Heart right ventricle (tissue), 16 donors: ENCODE measurements around the gene PCCB. TPM values are rescaled to one million over a fixed set of nuclear protein-coding genes. Genes with fewer than 3 reads are reported as not detected.
"Not testable (repeated sequence)": the region's sequence is repeated elsewhere in the genome, so short reads cannot be mapped to it uniquely, and the experiment has no call there.

ENCODE experiments used
- ATAC-seq, 8 donors: fragments of 200-7000 bp; cut with Tn5 transposase; one replicate each; pipeline ENCODE4 v1.9.1; 2020; ENCODE audit warnings: mild to moderate bottlenecking in 8 of 8, moderate library complexity in 8 of 8, moderate number of reproducible peaks in 1 of 8
- DNase-seq, 2 donors: peaks; one replicate each; pipeline ENCODE4 v3.0.0-alpha.2; 2020
- H3K27ac ChIP-seq, 10 donors: fragments of 200-600 bp; sonication (generic) in 2 of 10; one replicate each; pipeline versions ENCODE4 v1.5.0 to v1.8.0; 2020 to 2022; ENCODE audit warnings: mild to moderate bottlenecking in 3 of 10
- H3K27me3 ChIP-seq, 7 donors: fragments of 200-600 bp; one replicate each; pipeline ENCODE4 v1.8.0; 2021 to 2022; ENCODE audit warnings: mild to moderate bottlenecking in 2 of 7
- H3K36me3 ChIP-seq, 9 donors: fragments of 200-600 bp; sonication (generic) in 1 of 9; one replicate each; pipeline versions ENCODE4 v1.5.0 to v1.8.0; 2020 to 2022; ENCODE audit warnings: mild to moderate bottlenecking in 2 of 9
- H3K4me1 ChIP-seq, 9 donors: fragments of 200-600 bp; sonication (generic) in 1 of 9; one replicate each; pipeline versions ENCODE4 v1.5.0 to v1.8.0; 2020 to 2022; ENCODE audit warnings: mild to moderate bottlenecking in 4 of 9
- H3K4me3 ChIP-seq, 10 donors: fragments of 200-600 bp; sonication (generic) in 2 of 10; one replicate each; pipeline versions ENCODE4 v1.5.0 to v1.8.0; 2020 to 2022; ENCODE audit warnings: mild to moderate bottlenecking in 7 of 10, moderate library complexity in 2 of 10
- H3K9me3 ChIP-seq, 11 donors: fragments of 200-600 bp in 10 of 11; sonication (generic) in 2 of 11; one replicate each; pipeline versions ENCODE4 v1.5.0 to v1.8.0; 2013 to 2022; ENCODE audit warnings: mild to moderate bottlenecking in 2 of 11, control low read depth in 1 of 11, moderate library complexity in 1 of 11
- CTCF ChIP-seq, 9 donors: fragments of 200-600 bp; sonication (generic) in 2 of 9; IDR thresholded peaks; one replicate each; pipeline versions ENCODE4 v1.5.0 to v1.8.0; 2021 to 2022; ENCODE audit warnings: antibody characterized with exemption in 9 of 9, mild to moderate bottlenecking in 5 of 9, moderate library complexity in 1 of 9
- WGBS, 2 donors: extraction: QIAGEN DNeasy Blood & Tissue Kit; methylation state at CpG; one replicate each; pipeline ENCODE4 v1.1.7; 2013; ENCODE audit warnings: inconsistent platforms in 1 of 2; 5-methylcytosine and 5-hydroxymethylcytosine counted together
- intact Hi-C, 10 donors: fragments of 100-400 bp; cut with DNase I; formaldehyde crosslinking; loops; one replicate each; pipeline versions ENCODE4 v1.11.1 to v1.14.2; 2022
- polyA plus RNA-seq, 2 donors: library from polyadenylated mRNA; stranded (reverse); fragments of 200-250 nt; gene quantifications; one replicate each; pipeline ENCODE4 v1.2.3, GENCODE V29; 2013
- total RNA-seq, 10 donors: library from RNA; stranded (reverse); fragmentation: NEBNext Ultra II Directional in 3 of 10; extraction: Animal tissue kit (Norgen Biotek cat#: 25700) in 3 of 10; gene quantifications; one replicate each; pipeline versions ENCODE4 v1.2.1 to v1.2.4, GENCODE V29; 2021 to 2023
- donor health status: Arrhythmogenic right ventricular cardiomyopathy.
- donor health status: ischemic (EF 13 %, LVEDD 7.1; RV severe dilation, severe dysfunction).
- donor health status: healthy with polysubstance abuse.
- donor health status: DM: no; HTN: yes; CAD: no.
- donor health status: DM: no; HTN: no; CAD: no.
- donor health status: ischemic (EF 25% LVEDD 6.9; RV normal size, moderate dysfunction).
- donor health status: ischemic (EF 25% LVEDD 5.7; RV mildly dilated, moderate dysfunction).
- donor health status: healthy.
- donor health status: DM: yes; HTN: yes; CAD: no.
- donor health status: Ischemic cardiomyopathy.
- donor health status: ischemic (EF 35%, LVEDD 5.7; RV mildly dilated, moderate dysfunction).
- donor health status: nonischemic (EF 11% LVEDD 7.7; RV severe dilation, severe dysfunction).
- donor health status: DM: yes; HTN: yes; CAD: no.
- donor health status: PGD.
- donor health status: ischemic (EF 29% LVEDD 5.4; RV normal size, mild dysfunction).
- donor health status: nonischemic (EF 23%, LVEDD 6.1; RV moderate dilation, normal function).

The PCCB gene
- total and polyA plus RNA-seq, 12 donors: 17.2 to 163 (median 116) TPM

GRCh38 chr3:136261826-136262225 lies 11.7 kb downstream of the PCCB start:
- intact Hi-C loops: no loop called here

GRCh38 chr3:136262559-136262958 lies 12.4 kb downstream of the PCCB start:
- Histone ChIP-seq H3K4me1 (peaks cover 0 to 13% (median 3%) of the 10 kb centered on the region in 9 donors), H3K27ac (peak overlapping the region in 4 of 10 donors; percentile 27 to 69 (median 43)), H3K27me3 (no peaks in the 10 kb centered on the region), H3K36me3 (peaks cover 0 to 100% (median 24%) of the 10 kb centered on the region in 9 donors), H3K4me3 (no peak overlapping the region), H3K9me3 (no peaks in the 10 kb centered on the region)
- WGBS, 2 donors: 67 to 71% methylated on average over 2 of the region's 2 CpGs
- TF ChIP-seq CTCF (IDR thresholded peaks at IDR 0.05): no peak
- DNase-seq: no peak
- ATAC-seq: peak in 3 of 8 donors; percentile 50 to 78 (median 64)
- intact Hi-C loops: no loop called here

More at GRCh38 chr3:136261826-136262225, 11.7 kb downstream of the PCCB start:
- Histone ChIP-seq H3K4me1 (peaks cover 0 to 13% (median 3%) of the 10 kb centered on the region in 9 donors), H3K36me3 (peaks cover 0 to 100% (median 24%) of the 10 kb centered on the region in 9 donors), H3K9me3 (no peaks in the 10 kb centered on the region), H3K4me3 (no peak overlapping the region), H3K27me3 (no peaks in the 10 kb centered on the region), H3K27ac (peak overlapping the region in 3 of 10 donors; percentile 21 to 69 (median 41))
- no peak for TF ChIP-seq CTCF (IDR thresholded peaks at IDR 0.05)
- DNase-seq: no peak
- no peak for ATAC-seq
- WGBS, 2 donors: 77 to 78% methylated on average over 5 of the region's 5 CpGs

- H3K27me3 ChIP-seq: no peaks in the 10 kb centered on the region
- peaks cover 0 to 13% (median 3%) of the 10 kb centered on the region in 9 donors for H3K4me1 ChIP-seq
- no peak overlapping the region for H3K4me3 ChIP-seq
- 97 to 98% methylated on average over 7 of the region's 7 CpGs for WGBS, 2 donors
- intact Hi-C loops: no loop called here
- peak overlapping the region in 3 of 10 donors; percentile 27 to 69 (median 41) for H3K27ac ChIP-seq
- DNase-seq: no peak
- ATAC-seq: no peak
- H3K9me3 ChIP-seq: no peaks in the 10 kb centered on the region
- peaks cover 0 to 96% (median 19%) of the 10 kb centered on the region in 9 donors for H3K36me3 ChIP-seq
- no peak for TF ChIP-seq CTCF (IDR thresholded peaks at IDR 0.05)
These were observed 13.1 kb downstream of the PCCB start for GRCh38 chr3:136263251-136263650.

GRCh38 chr3:136266468-136267125 lies 16.5 kb downstream of the PCCB start:
- WGBS, 2 donors: 94% methylated on average over 6 of the region's 6 CpGs
- H3K9me3 ChIP-seq, H3K27me3 ChIP-seq, DNase-seq, ATAC-seq, H3K4me3 ChIP-seq, H3K27ac ChIP-seq, intact Hi-C loops: not testable (repeated sequence)
- H3K36me3 ChIP-seq: peaks cover 0 to 88% (median 15%) of the 10 kb centered on the region in 9 donors
- H3K4me1 ChIP-seq: peaks cover 0 to 13% (median 3%) of the 10 kb centered on the region in 9 donors

- ATAC-seq (no peak), DNase-seq (no peak)
- Histone ChIP-seq H3K36me3 (peaks cover 0 to 82% (median 13%) of the 10 kb centered on the region in 9 donors), H3K4me3 (no peak overlapping the region), H3K27me3 (no peaks in the 10 kb centered on the region), H3K9me3 (no peaks in the 10 kb centered on the region), H3K27ac (no peak overlapping the region), H3K4me1 (peaks cover 0 to 10% (median 3%) of the 10 kb centered on the region in 9 donors)
- intact Hi-C loops: no loop called here
- TF ChIP-seq CTCF (IDR thresholded peaks at IDR 0.05): no peak
- 95 to 98% methylated on average over 6 of the region's 6 CpGs for WGBS, 2 donors
These were observed 17.1 kb downstream of the PCCB start for GRCh38 chr3:136267235-136267634.
